ENCODE measurements around the gene VOPP1.

GRCh38 chr7:55593515-55594318 lies 21.4 kb upstream of the VOPP1 start:
- TF ChIP-seq POLR2A (IDR thresholded peaks at IDR 0.05) (no peak), CTCF (IDR thresholded peaks at IDR 0.05) (no peak)
